Right lobe of liver (tissue), 4 donors: ENCODE measurements around the gene MCTP1.

Source experiments
- POLR2A ChIP-seq: fragments of 450-650 bp; IDR thresholded peaks from one replicate; pipeline ENCODE4 v1.6.1; 2017; ENCODE audit warnings: antibody characterized with exemption, mild to moderate bottlenecking
- TF ChIP-seq, protein P1 (sequence below), 4 donors: fragments of 200-600 bp in 3 of 4; fragments of 450-650 bp in 1 of 4; IDR thresholded peaks; one replicate each; pipeline versions ENCODE4 v1.5.1 to v1.8.0; 2016 to 2022; ENCODE audit warnings: antibody characterized with exemption in 4 of 4, mild to moderate bottlenecking in 2 of 4
- donor health status: DM: no; HTN: no; CAD: no.
- donor health status: DM: no; HTN: no; CAD: no.
- donor health status: DM: no; HTN: yes; CAD: no.

DNA sequence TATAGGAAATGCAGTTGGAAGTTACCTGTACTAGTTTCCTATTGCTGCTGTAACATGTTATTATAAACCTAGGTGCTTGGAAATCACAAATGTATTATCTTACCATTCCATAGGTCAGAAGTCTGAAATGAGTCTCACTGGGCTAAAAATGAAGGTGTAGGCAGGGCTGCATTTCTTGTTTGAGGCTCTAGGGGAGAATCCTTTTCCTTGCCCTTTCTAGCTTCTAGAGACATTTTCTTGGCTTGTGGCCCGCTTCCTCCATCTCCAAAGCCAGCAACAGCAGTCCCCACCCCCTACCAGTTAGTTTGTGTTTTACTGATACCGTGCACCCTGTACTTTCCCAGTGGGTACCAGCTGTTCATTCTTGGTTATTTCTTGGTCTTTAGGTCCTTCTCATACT, 513.2 kb downstream of the MCTP1 start:
- TF ChIP-seq, protein P1, sequence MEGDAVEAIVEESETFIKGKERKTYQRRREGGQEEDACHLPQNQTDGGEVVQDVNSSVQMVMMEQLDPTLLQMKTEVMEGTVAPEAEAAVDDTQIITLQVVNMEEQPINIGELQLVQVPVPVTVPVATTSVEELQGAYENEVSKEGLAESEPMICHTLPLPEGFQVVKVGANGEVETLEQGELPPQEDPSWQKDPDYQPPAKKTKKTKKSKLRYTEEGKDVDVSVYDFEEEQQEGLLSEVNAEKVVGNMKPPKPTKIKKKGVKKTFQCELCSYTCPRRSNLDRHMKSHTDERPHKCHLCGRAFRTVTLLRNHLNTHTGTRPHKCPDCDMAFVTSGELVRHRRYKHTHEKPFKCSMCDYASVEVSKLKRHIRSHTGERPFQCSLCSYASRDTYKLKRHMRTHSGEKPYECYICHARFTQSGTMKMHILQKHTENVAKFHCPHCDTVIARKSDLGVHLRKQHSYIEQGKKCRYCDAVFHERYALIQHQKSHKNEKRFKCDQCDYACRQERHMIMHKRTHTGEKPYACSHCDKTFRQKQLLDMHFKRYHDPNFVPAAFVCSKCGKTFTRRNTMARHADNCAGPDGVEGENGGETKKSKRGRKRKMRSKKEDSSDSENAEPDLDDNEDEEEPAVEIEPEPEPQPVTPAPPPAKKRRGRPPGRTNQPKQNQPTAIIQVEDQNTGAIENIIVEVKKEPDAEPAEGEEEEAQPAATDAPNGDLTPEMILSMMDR (IDR thresholded peaks at IDR 0.05), result no peak
- TF ChIP-seq POLR2A, result no peak
